ENCODE results near the gene CDC14A. TPM values are rescaled to one million over a fixed set of nuclear protein-coding genes. Genes with fewer than 3 reads are reported as not detected.

CDC14A gene
- total RNA-seq, 1 donor from 2014 or later: 6.3 TPM

DNA sequence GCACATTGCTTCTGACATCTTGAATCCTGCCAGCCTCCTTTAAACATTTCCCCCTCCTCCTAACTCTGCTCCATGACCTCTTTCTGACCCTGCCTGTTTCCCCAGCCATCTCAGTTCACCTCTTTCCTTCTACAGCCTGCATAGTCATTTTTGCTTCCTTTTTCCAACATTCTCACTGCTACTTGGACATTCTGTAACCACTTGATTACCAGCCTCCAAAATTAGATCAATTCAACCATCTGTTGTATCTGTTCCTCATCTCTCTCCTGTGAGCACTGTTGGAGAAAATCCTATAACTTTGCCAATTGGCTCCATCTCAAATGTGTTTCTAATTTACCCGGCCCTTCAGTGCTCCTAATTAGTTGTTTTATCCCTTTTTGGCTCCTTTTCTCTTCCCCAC lies 158.1 kb downstream of the CDC14A start:
- TF ChIP-seq, protein P1, sequence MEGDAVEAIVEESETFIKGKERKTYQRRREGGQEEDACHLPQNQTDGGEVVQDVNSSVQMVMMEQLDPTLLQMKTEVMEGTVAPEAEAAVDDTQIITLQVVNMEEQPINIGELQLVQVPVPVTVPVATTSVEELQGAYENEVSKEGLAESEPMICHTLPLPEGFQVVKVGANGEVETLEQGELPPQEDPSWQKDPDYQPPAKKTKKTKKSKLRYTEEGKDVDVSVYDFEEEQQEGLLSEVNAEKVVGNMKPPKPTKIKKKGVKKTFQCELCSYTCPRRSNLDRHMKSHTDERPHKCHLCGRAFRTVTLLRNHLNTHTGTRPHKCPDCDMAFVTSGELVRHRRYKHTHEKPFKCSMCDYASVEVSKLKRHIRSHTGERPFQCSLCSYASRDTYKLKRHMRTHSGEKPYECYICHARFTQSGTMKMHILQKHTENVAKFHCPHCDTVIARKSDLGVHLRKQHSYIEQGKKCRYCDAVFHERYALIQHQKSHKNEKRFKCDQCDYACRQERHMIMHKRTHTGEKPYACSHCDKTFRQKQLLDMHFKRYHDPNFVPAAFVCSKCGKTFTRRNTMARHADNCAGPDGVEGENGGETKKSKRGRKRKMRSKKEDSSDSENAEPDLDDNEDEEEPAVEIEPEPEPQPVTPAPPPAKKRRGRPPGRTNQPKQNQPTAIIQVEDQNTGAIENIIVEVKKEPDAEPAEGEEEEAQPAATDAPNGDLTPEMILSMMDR (IDR thresholded peaks at IDR 0.05; ENCODE audit: insufficient read depth, low read depth, low read length): no peak
- TF ChIP-seq EZH2 (IDR thresholded peaks at IDR 0.05; ENCODE audit: insufficient read depth, low read length): no peak
- Mint-ChIP-seq H3K27ac (ENCODE audit: unreplicated experiment) (no peak overlapping the region), H3K27me3 (ENCODE audit: low read depth, unreplicated experiment) (no peaks in the 10 kb centered on the region), H3K9me3 (ENCODE audit: unreplicated experiment) (no peaks in the 10 kb centered on the region), H3K4me1 (ENCODE audit: low read depth, unreplicated experiment) (no peaks in the 10 kb centered on the region), H3K36me3 (ENCODE audit: low read depth, unreplicated experiment) (peaks cover 6% of the 10 kb centered on the region), H3K4me3 (ENCODE audit: unreplicated experiment) (no peak overlapping the region)
- Histone ChIP-seq H3K27ac (ENCODE audit: low read depth, low read length) (no peak overlapping the region), H3K9me3 (ENCODE audit: insufficient read depth, low read depth, low read length) (no peaks in the 10 kb centered on the region), H3K4me1 (ENCODE audit: insufficient read depth, low read length) (no peaks in the 10 kb centered on the region), H2AFZ (ENCODE audit: low read depth, low read length) (no peak overlapping the region), H3K79me2 (ENCODE audit: insufficient read depth, low read length) (no peaks in the 10 kb centered on the region), H3K27me3 (ENCODE audit: insufficient read depth, low read length) (no peaks in the 10 kb centered on the region), H4K20me1 (ENCODE audit: insufficient read depth, low read length) (no peaks in the 10 kb centered on the region), H3K4me2 (ENCODE audit: low read length) (no peak overlapping the region), H3K36me3 (ENCODE audit: insufficient read depth, low read length) (no peaks in the 10 kb centered on the region), H3K9ac (ENCODE audit: low read length) (no peak overlapping the region), H3K4me3 (ENCODE audit: insufficient read depth, low read depth, low read length) (no peak overlapping the region)
- FAIRE-seq (no peak), DNase-seq (ENCODE audit: low read depth) (no peak)

DNA sequence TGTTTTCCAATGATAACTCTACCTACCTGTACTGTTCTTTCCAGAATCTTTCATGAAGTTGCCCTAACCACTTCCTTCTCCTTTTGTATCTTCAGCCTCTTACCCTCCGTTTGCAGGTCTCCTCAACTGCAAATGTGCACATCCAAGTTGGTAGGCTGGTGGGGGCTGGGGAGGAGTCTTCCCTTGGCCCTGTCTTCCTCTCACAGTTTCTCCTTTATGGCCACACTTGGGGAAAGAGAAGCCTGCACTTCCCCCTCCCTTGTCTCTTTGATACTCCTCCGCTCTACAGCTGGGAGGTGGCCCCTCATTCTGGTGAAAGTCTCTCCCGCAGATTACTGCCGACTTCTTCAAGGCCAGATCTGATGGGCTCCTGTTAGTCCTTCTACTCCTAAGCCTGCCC lies 158.8 kb downstream of the CDC14A start:
- DNase-seq (ENCODE audit: low read depth) (no peak), FAIRE-seq (no peak)
- Histone ChIP-seq H2AFZ (ENCODE audit: low read depth, low read length) (no peak overlapping the region), H4K20me1 (ENCODE audit: insufficient read depth, low read length) (no peaks in the 10 kb centered on the region), H3K9me3 (ENCODE audit: insufficient read depth, low read depth, low read length) (no peaks in the 10 kb centered on the region), H3K27me3 (ENCODE audit: insufficient read depth, low read length) (no peaks in the 10 kb centered on the region), H3K36me3 (ENCODE audit: insufficient read depth, low read length) (no peaks in the 10 kb centered on the region), H3K4me1 (ENCODE audit: insufficient read depth, low read length) (no peaks in the 10 kb centered on the region), H3K9ac (ENCODE audit: low read length) (no peak overlapping the region), H3K79me2 (ENCODE audit: insufficient read depth, low read length) (no peaks in the 10 kb centered on the region), H3K4me3 (ENCODE audit: insufficient read depth, low read depth, low read length) (no peak overlapping the region), H3K27ac (ENCODE audit: low read depth, low read length) (no peak overlapping the region), H3K4me2 (ENCODE audit: low read length) (no peak overlapping the region)
- Mint-ChIP-seq H3K27ac (ENCODE audit: unreplicated experiment) (no peak overlapping the region), H3K4me3 (ENCODE audit: unreplicated experiment) (no peak overlapping the region), H3K36me3 (ENCODE audit: low read depth, unreplicated experiment) (peaks cover 2% of the 10 kb centered on the region), H3K4me1 (ENCODE audit: low read depth, unreplicated experiment) (no peaks in the 10 kb centered on the region), H3K27me3 (ENCODE audit: low read depth, unreplicated experiment) (no peaks in the 10 kb centered on the region), H3K9me3 (ENCODE audit: unreplicated experiment) (no peaks in the 10 kb centered on the region)
- TF ChIP-seq EZH2 (IDR thresholded peaks at IDR 0.05; ENCODE audit: insufficient read depth, low read length): no peak
- TF ChIP-seq, protein P1 (IDR thresholded peaks at IDR 0.05; ENCODE audit: insufficient read depth, low read depth, low read length): no peak

DNA sequence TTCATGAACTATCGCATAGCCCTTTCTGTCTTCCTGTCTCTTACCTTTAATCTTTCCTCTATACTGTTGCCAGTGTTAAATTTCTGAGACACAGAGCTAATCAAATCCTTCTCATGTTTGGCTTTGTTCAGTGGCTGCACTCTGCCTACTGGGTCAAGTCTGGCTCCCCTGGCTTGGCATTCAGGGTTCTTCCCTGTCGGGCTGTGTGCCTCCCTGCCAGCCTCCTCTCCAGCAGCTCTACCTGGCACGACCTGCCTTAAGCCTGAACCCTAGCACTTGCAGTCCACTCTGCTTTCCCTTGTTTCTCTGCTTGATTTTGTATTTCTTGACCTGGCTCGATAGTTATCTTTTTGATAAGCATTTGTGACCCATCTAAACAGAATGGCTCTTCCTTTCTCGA lies 159.5 kb downstream of the CDC14A start:
- Histone ChIP-seq H2AFZ (ENCODE audit: low read depth, low read length) (no peak overlapping the region), H3K27ac (ENCODE audit: low read depth, low read length) (no peak overlapping the region), H3K9me3 (ENCODE audit: insufficient read depth, low read depth, low read length) (no peaks in the 10 kb centered on the region), H3K4me3 (ENCODE audit: insufficient read depth, low read depth, low read length) (no peak overlapping the region), H3K79me2 (ENCODE audit: insufficient read depth, low read length) (no peaks in the 10 kb centered on the region), H3K4me1 (ENCODE audit: insufficient read depth, low read length) (no peaks in the 10 kb centered on the region), H3K9ac (ENCODE audit: low read length) (no peak overlapping the region), H3K36me3 (ENCODE audit: insufficient read depth, low read length) (no peaks in the 10 kb centered on the region), H3K4me2 (ENCODE audit: low read length) (no peak overlapping the region), H3K27me3 (ENCODE audit: insufficient read depth, low read length) (no peaks in the 10 kb centered on the region), H4K20me1 (ENCODE audit: insufficient read depth, low read length) (no peaks in the 10 kb centered on the region)
- H3K36me3 Mint-ChIP-seq (ENCODE audit: low read depth, unreplicated experiment): peaks cover 2% of the 10 kb centered on the region
- FAIRE-seq: no peak
- no peaks in the 10 kb centered on the region for H3K9me3 Mint-ChIP-seq (ENCODE audit: unreplicated experiment)
- TF ChIP-seq EZH2 (IDR thresholded peaks at IDR 0.05; ENCODE audit: insufficient read depth, low read length): no peak
- TF ChIP-seq, protein P1 (IDR thresholded peaks at IDR 0.05; ENCODE audit: insufficient read depth, low read depth, low read length): no peak
- no peaks in the 10 kb centered on the region for H3K4me1 Mint-ChIP-seq (ENCODE audit: low read depth, unreplicated experiment)
- no peaks in the 10 kb centered on the region for H3K27me3 Mint-ChIP-seq (ENCODE audit: low read depth, unreplicated experiment)
- H3K27ac Mint-ChIP-seq (ENCODE audit: unreplicated experiment): no peak overlapping the region
- H3K4me3 Mint-ChIP-seq (ENCODE audit: unreplicated experiment): no peak overlapping the region
- no peak for DNase-seq (ENCODE audit: low read depth)

Data from astrocyte (in vitro differentiated cells and primary cell).